ENCODE measurements around the gene RPS21. TPM values are rescaled to one million over a fixed set of nuclear protein-coding genes. Genes with fewer than 3 reads are reported as not detected.

Gene RPS21
- polyA plus RNA-seq, 1 of the 3 experiments (the other 2 are of a cell fraction), result 16,625 TPM

DNA sequence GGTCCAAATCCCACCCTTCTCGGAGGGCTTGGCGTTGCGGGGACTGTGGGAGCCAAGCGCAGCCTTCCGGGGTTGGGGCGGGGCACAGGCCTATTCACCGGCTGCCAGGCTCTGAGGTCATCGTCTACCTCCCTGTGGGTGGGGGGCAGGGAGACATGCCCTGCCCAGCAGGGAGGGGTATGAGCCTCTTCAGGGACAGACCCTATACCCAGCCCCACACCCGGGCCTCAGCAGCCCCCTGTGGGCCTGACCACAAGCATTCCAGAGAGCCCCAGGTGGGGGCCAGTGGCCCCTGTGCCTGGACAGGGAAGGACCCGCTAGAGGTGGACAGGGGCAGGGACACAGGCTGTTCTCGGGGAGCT, 31.4 kb upstream of the RPS21 start:
- no peak overlapping the region for H3K4me3 ChIP-seq (ENCODE audit: low read depth in 2 of 2, low read length in 1 of 2)
- peak overlapping the region; percentile 62 to 92 for H3K27ac ChIP-seq (ENCODE audit: low read depth in 2 of 2, low read length in 1 of 2)
- H3K4me1 ChIP-seq (ENCODE audit: control insufficient read depth in 1 of 2, insufficient read depth in 2 of 2, low read depth in 1 of 2, low read length in 1 of 2), result peaks cover 29 to 81% of the 10 kb centered on the region in 2 experiments; a peak in 3 of 4 replicates
- no CpG with 5 or more reads among the region's 11 CpGs for WGBS (ENCODE audit: low lambda C conversion rate)
- peak overlapping the region; percentile 43; the same call in 1 of the 2 replicates for H3K9ac ChIP-seq
- peaks cover 3% of the 10 kb centered on the region for H3F3A ChIP-seq (replicated peaks; ENCODE audit: insufficient read depth)
- no peak for DNase-seq
- no peaks in the 10 kb centered on the region for H3K9me2 ChIP-seq
- no peak for TF ChIP-seq POLR2AphosphoS5 (IDR thresholded peaks at IDR 0.05; ENCODE audit: low read depth, low read length)
- TF ChIP-seq, protein P1, sequence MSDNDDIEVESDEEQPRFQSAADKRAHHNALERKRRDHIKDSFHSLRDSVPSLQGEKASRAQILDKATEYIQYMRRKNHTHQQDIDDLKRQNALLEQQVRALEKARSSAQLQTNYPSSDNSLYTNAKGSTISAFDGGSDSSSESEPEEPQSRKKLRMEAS (IDR thresholded peaks at IDR 0.05; ENCODE audit: low read depth), result no peak
- peak; percentile 44; the same call in 1 of the 2 replicates for TF ChIP-seq NFIC (IDR thresholded peaks at IDR 0.05; ENCODE audit: borderline replicate concordance)
- peaks cover 14% of the 10 kb centered on the region; the same call in 1 of the 2 replicates for H4K20me1 ChIP-seq (ENCODE audit: insufficient read depth)
- H3K36me3 ChIP-seq (replicated peaks in 1 of 2; ENCODE audit: control insufficient read depth in 1 of 2, insufficient read depth in 2 of 2, low read length in 1 of 2), result peaks cover 0 to 13% of the 10 kb centered on the region in 2 experiments
- CTCF ChIA-PET, result interaction anchor here (1.0 to 5.5 kb wide), 4 partner anchors 10 to 27 kb away, joined by 3 to 43 read pairs (median 16); no protein-coding TSS in a partner anchor
- no peaks in the 10 kb centered on the region for H3K27me3 ChIP-seq (ENCODE audit: insufficient read depth)
- POLR2A ChIA-PET, result interaction anchor here (0.6 kb wide), 1 partner anchor 416 kb away, joined by 3 read pairs; no protein-coding TSS in a partner anchor
- peak overlapping the region; percentile 74 for H3K4me2 ChIP-seq
- no peaks in the 10 kb centered on the region for H3K9me3 ChIP-seq
- peaks cover 11% of the 10 kb centered on the region; the same call in 1 of the 2 replicates for H3K79me2 ChIP-seq (ENCODE audit: insufficient read depth)
- H2AFZ ChIP-seq (ENCODE audit: low read depth), result no peak overlapping the region

DNA sequence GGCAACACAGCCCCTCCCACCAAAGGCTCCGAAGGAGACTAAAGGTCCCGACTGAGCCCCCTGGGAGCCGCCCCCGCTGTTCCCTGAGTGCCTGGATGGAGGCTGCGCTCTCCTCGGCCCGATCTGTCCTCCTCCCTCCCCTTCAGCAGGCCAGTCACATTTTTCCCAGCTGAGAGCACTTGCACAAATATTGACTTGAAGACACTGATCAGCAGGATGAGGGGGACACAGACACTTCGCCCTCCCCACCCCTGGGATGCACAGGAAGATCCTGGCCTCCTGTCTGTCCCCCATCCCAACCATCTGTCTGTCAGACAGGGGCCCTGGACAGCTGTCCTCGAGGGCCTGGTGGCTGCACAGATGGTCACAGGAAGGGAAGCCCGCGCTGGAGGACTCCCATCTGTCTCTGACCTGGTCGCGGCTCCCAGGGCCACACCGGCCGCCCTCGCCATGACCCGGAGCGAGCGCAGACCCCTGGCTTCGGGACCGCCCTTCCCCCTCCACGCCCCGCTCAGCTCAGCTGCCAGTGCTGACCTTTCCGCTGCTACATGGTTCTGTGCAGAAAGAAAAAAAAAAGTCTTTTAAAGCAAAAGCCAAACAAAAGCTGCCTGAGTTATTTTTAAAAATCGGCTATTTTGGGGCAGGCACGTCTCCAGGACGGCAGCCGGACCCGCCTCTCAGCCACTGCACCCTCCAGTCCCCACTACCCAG, 30.9 kb upstream of the RPS21 start:
- Histone ChIP-seq H3K4me3 (ENCODE audit: low read depth in 2 of 2, low read length in 1 of 2) (no peak overlapping the region), H3K9ac (peak overlapping the region; percentile 13; the same call in 1 of the 2 replicates), H3K4me2 (peak overlapping the region; percentile 74), H4K20me1 (ENCODE audit: insufficient read depth) (peaks cover 14% of the 10 kb centered on the region; the same call in 1 of the 2 replicates), H3K27me3 (ENCODE audit: insufficient read depth) (no peaks in the 10 kb centered on the region), H3K9me3 (no peaks in the 10 kb centered on the region), H3F3A (replicated peaks; ENCODE audit: insufficient read depth) (peaks cover 3% of the 10 kb centered on the region), H2AFZ (ENCODE audit: low read depth) (no peak overlapping the region), H3K79me2 (ENCODE audit: insufficient read depth) (peaks cover 11% of the 10 kb centered on the region; the same call in 1 of the 2 replicates), H3K27ac (ENCODE audit: low read depth in 2 of 2, low read length in 1 of 2) (peak overlapping the region; percentile 62 to 92), H3K4me1 (ENCODE audit: control insufficient read depth in 1 of 2, insufficient read depth in 2 of 2, low read depth in 1 of 2, low read length in 1 of 2) (peaks cover 29 to 86% of the 10 kb centered on the region in 2 experiments; a peak in 3 of 4 replicates), H3K9me2 (no peaks in the 10 kb centered on the region), H3K36me3 (replicated peaks in 1 of 2; ENCODE audit: control insufficient read depth in 1 of 2, insufficient read depth in 2 of 2, low read length in 1 of 2) (peaks cover 0 to 8% of the 10 kb centered on the region in 2 experiments)
- DNase-seq, result peak; percentile 72
- ChIA-PET CTCF (interaction anchor here (0.8 to 5.5 kb wide), 5 partner anchors 9 to 31 kb away, joined by 3 to 43 read pairs (median 15); no protein-coding TSS in a partner anchor), POLR2A (interaction anchor here (0.6 kb wide), 1 partner anchor 416 kb away, joined by 3 read pairs; no protein-coding TSS in a partner anchor)
- TF ChIP-seq SIN3A (IDR thresholded peaks at IDR 0.05; ENCODE audit: borderline replicate concordance, low read depth, low read length), result no peak
- peak; percentile 59; the same call in 1 of the 2 replicates for TF ChIP-seq MXI1 (IDR thresholded peaks at IDR 0.05; ENCODE audit: low read depth, low read length)
- WGBS (ENCODE audit: low lambda C conversion rate), result 83% methylated on average over 14 of the region's 29 CpGs

DNA sequence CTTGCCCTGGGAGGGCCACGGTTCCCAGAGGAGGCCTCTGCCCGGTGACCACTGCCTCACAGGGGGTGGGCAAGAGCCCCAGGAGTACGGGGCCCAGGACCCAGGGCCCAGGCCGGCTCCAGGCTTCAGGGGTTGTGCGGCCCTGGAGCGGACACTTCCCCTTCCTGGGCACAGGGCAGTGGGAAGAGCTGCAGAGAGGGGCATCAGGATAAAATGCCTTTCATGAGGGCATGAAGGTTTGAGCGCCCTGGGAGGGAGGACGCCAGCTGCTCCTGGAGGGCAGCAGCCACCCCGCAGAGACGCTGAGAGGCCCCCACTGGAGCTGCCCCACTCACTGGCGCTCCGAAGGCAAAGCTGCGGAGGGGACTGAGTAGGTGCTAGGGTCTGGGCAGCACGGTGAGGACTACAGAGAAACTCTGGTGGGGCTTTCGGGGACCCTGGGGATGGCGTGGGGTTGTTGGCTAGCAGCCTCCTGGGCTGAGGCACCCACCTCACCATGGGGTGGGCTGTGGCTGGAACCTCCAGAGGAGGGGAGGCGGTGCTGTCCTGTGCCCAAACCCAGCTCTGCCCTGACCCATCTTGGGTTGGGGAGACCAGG, 30.2 kb upstream of the RPS21 start:
- H3K4me3 ChIP-seq (ENCODE audit: low read depth in 2 of 2, low read length in 1 of 2), result no peak overlapping the region
- H3K36me3 ChIP-seq (replicated peaks in 1 of 2; ENCODE audit: control insufficient read depth in 1 of 2, insufficient read depth in 2 of 2, low read length in 1 of 2), result peaks cover 0 to 1% of the 10 kb centered on the region in 2 experiments
- peak overlapping the region; percentile 74 for H3K4me2 ChIP-seq
- H3K9me3 ChIP-seq, result no peaks in the 10 kb centered on the region
- no peak overlapping the region for H2AFZ ChIP-seq (ENCODE audit: low read depth)
- TF ChIP-seq RCOR1 (IDR thresholded peaks at IDR 0.05; ENCODE audit: low read length) (no peak), EZH2phosphoT487 (IDR thresholded peaks at IDR 0.05; ENCODE audit: borderline replicate concordance, low read depth) (no peak), GABPA (IDR thresholded peaks at IDR 0.05; ENCODE audit: low read depth) (no peak), RAD21 (IDR thresholded peaks at IDR 0.05; ENCODE audit: low read length) (no peak), SIN3A (IDR thresholded peaks at IDR 0.05; ENCODE audit: borderline replicate concordance, low read depth, low read length) (no peak), YY1 (IDR thresholded peaks at IDR 0.05; ENCODE audit: low read depth) (no peak)
- TF ChIP-seq, protein P2, sequence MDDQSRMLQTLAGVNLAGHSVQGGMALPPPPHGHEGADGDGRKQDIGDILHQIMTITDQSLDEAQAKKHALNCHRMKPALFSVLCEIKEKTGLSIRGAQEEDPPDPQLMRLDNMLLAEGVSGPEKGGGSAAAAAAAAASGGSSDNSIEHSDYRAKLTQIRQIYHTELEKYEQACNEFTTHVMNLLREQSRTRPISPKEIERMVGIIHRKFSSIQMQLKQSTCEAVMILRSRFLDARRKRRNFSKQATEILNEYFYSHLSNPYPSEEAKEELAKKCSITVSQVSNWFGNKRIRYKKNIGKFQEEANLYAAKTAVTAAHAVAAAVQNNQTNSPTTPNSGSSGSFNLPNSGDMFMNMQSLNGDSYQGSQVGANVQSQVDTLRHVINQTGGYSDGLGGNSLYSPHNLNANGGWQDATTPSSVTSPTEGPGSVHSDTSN (IDR thresholded peaks at IDR 0.05), result no peak
- TF ChIP-seq, protein P3, sequence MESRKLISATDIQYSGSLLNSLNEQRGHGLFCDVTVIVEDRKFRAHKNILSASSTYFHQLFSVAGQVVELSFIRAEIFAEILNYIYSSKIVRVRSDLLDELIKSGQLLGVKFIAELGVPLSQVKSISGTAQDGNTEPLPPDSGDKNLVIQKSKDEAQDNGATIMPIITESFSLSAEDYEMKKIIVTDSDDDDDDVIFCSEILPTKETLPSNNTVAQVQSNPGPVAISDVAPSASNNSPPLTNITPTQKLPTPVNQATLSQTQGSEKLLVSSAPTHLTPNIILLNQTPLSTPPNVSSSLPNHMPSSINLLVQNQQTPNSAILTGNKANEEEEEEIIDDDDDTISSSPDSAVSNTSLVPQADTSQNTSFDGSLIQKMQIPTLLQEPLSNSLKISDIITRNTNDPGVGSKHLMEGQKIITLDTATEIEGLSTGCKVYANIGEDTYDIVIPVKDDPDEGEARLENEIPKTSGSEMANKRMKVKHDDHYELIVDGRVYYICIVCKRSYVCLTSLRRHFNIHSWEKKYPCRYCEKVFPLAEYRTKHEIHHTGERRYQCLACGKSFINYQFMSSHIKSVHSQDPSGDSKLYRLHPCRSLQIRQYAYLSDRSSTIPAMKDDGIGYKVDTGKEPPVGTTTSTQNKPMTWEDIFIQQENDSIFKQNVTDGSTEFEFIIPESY (IDR thresholded peaks at IDR 0.05; ENCODE audit: borderline replicate concordance, low read depth), result no peak
- TF ChIP-seq, protein P4, sequence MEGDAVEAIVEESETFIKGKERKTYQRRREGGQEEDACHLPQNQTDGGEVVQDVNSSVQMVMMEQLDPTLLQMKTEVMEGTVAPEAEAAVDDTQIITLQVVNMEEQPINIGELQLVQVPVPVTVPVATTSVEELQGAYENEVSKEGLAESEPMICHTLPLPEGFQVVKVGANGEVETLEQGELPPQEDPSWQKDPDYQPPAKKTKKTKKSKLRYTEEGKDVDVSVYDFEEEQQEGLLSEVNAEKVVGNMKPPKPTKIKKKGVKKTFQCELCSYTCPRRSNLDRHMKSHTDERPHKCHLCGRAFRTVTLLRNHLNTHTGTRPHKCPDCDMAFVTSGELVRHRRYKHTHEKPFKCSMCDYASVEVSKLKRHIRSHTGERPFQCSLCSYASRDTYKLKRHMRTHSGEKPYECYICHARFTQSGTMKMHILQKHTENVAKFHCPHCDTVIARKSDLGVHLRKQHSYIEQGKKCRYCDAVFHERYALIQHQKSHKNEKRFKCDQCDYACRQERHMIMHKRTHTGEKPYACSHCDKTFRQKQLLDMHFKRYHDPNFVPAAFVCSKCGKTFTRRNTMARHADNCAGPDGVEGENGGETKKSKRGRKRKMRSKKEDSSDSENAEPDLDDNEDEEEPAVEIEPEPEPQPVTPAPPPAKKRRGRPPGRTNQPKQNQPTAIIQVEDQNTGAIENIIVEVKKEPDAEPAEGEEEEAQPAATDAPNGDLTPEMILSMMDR (IDR thresholded peaks at IDR 0.05), result no peak
- H3K27me3 ChIP-seq (ENCODE audit: insufficient read depth), result no peaks in the 10 kb centered on the region
- no peak overlapping the region for H3K9ac ChIP-seq
- H4K20me1 ChIP-seq (ENCODE audit: insufficient read depth), result peaks cover 14% of the 10 kb centered on the region; the same call in 1 of the 2 replicates
- WGBS (ENCODE audit: low lambda C conversion rate), result 65% methylated on average over 7 of the region's 17 CpGs
- H3K79me2 ChIP-seq (ENCODE audit: insufficient read depth), result peaks cover 11% of the 10 kb centered on the region; the same call in 1 of the 2 replicates
- POLR2A ChIA-PET, result no interaction called here
- no peak for DNase-seq
- H3K27ac ChIP-seq (ENCODE audit: low read depth in 2 of 2, low read length in 1 of 2), result peak overlapping the region; percentile 62 to 92; a peak in 3 of 4 replicates
- H3K4me1 ChIP-seq (ENCODE audit: control insufficient read depth in 1 of 2, insufficient read depth in 2 of 2, low read depth in 1 of 2, low read length in 1 of 2), result peaks cover 29 to 91% of the 10 kb centered on the region in 2 experiments; a peak in 3 of 4 replicates
- H3F3A ChIP-seq (replicated peaks; ENCODE audit: insufficient read depth), result peaks cover 3% of the 10 kb centered on the region
- H3K9me2 ChIP-seq, result no peaks in the 10 kb centered on the region
- CTCF ChIA-PET, result interaction anchor here (0.8 to 5.5 kb wide), 4 partner anchors 8 to 32 kb away, joined by 3 to 43 read pairs (median 16); no protein-coding TSS in a partner anchor
